GM23338 (cell line): ENCODE data around the gene ADAMTS20. TPM values are rescaled to one million over a fixed set of nuclear protein-coding genes. Genes with fewer than 3 reads are reported as not detected.

ENCODE experiments used
- ATAC-seq: fragments of 200-7000 bp; cut with Tn5 transposase; 3 replicates; pipeline ENCODE4 v1.9.1; 2020
- DNase-seq: peaks from one replicate; pipeline ENCODE4 v3.0.0-alpha.2; 2015; ENCODE audit warnings: low spot score
- H2AFZ ChIP-seq: fragments of 200-600 bp; sonication (generic); 2 replicates; pipeline ENCODE4 v1.8.0; 2016; ENCODE audit warnings: antibody characterized with exemption, mild to moderate bottlenecking, moderate library complexity
- H3F3A ChIP-seq: fragments of 200-600 bp; sonication (generic); replicated peaks from 2 replicates; pipeline ENCODE4 v1.8.0; 2017; ENCODE audit warnings: antibody characterized with exemption, mixed run types, low read depth
- H3K27ac ChIP-seq: fragments of 200-600 bp; sonication (generic); 2 replicates; pipeline ENCODE4 v1.6.1; 2016; ENCODE audit warnings: low read depth
- H3K27me3 ChIP-seq: fragments of 200-600 bp; sonication (generic); 2 replicates; pipeline ENCODE4 v1.8.0; 2016; ENCODE audit warnings: mild to moderate bottlenecking, mixed run types, moderate library complexity; ENCODE audit not compliant: insufficient read depth
- H3K36me3 ChIP-seq: fragments of 200-600 bp; sonication (generic); 2 replicates; pipeline ENCODE4 v1.8.0; 2016; ENCODE audit warnings: mild to moderate bottlenecking; ENCODE audit not compliant: insufficient read depth
- H3K4me1 ChIP-seq: fragments of 200-600 bp; sonication (generic); 2 replicates; pipeline ENCODE4 v1.8.0; 2016; ENCODE audit warnings: mild to moderate bottlenecking, moderate library complexity; ENCODE audit not compliant: insufficient read depth
- H3K4me2 ChIP-seq: fragments of 200-600 bp; sonication (generic); 2 replicates; pipeline ENCODE4 v1.7.1; 2017; ENCODE audit warnings: mixed run types
- H3K4me3 ChIP-seq: fragments of 200-600 bp; sonication (generic); 2 replicates; pipeline ENCODE4 v1.6.1; 2016; ENCODE audit warnings: mixed run types
- H3K79me2 ChIP-seq: fragments of 200-600 bp; sonication (generic); replicated peaks from 2 replicates; pipeline ENCODE4 v1.8.0; 2017; ENCODE audit warnings: mild to moderate bottlenecking; ENCODE audit not compliant: insufficient read depth
- H3K9me2 ChIP-seq: fragments of 200-600 bp; sonication (generic); 2 replicates; pipeline ENCODE4 v1.8.0; 2017; ENCODE audit not compliant: insufficient read depth
- H4K20me1 ChIP-seq: fragments of 200-600 bp; sonication (generic); replicated peaks from 2 replicates; pipeline ENCODE4 v1.8.0; 2017; ENCODE audit warnings: mild to moderate bottlenecking; ENCODE audit not compliant: insufficient read depth
- H3K27ac Mint-ChIP-seq: 2 replicates; pipeline ENCODE4 v1.8.0; 2020; ENCODE audit warnings: inconsistent platforms, mild to moderate bottlenecking, moderate library complexity, mixed read lengths
- H3K27me3 Mint-ChIP-seq: 3 replicates; pipeline ENCODE4 v1.8.0; 2022; ENCODE audit warnings: low read depth, mild to moderate bottlenecking, moderate library complexity, mixed read lengths, inconsistent platforms; ENCODE audit not compliant: insufficient read depth, poor library complexity
- H3K36me3 Mint-ChIP-seq: 3 replicates; pipeline ENCODE4 v1.8.0; 2021; ENCODE audit warnings: low read depth, mild to moderate bottlenecking, inconsistent platforms, moderate library complexity, mixed read lengths
- H3K4me1 Mint-ChIP-seq: 3 replicates; pipeline ENCODE4 v1.8.0; 2020; ENCODE audit warnings: mild to moderate bottlenecking, inconsistent platforms, mixed read lengths
- H3K4me3 Mint-ChIP-seq: 3 replicates; pipeline ENCODE4 v1.8.0; 2021; ENCODE audit warnings: moderate library complexity, mild to moderate bottlenecking, inconsistent platforms, mixed read lengths
- H3K9me3 Mint-ChIP-seq: 3 replicates; pipeline ENCODE4 v1.8.0; 2020; ENCODE audit warnings: moderate library complexity, mild to moderate bottlenecking, inconsistent platforms, mixed read lengths
- CREB1 ChIP-seq: fragments of 250-450 bp; sonication (Bioruptor Pico); IDR thresholded peaks from 2 replicates; pipeline ENCODE4 v1.5.0; 2020; ENCODE audit warnings: low read depth, mild to moderate bottlenecking, moderate library complexity
- EZH2 ChIP-seq: fragments of 200-600 bp; sonication (generic); IDR thresholded peaks from one replicate; pipeline ENCODE4 v1.8.0; 2017; ENCODE audit warnings: antibody characterized with exemption, mild to moderate bottlenecking, low read depth; ENCODE audit not compliant: unreplicated experiment
- EZH2phosphoT487 ChIP-seq: fragments of 200-600 bp; sonication (generic); IDR thresholded peaks from one replicate; pipeline ENCODE4 v1.8.1; 2018; ENCODE audit warnings: antibody characterized with exemption; ENCODE audit not compliant: unreplicated experiment
- JUNB ChIP-seq: IDR thresholded peaks from one replicate; pipeline ENCODE4 v1.6.1; 2016; ENCODE audit warnings: antibody characterized with exemption; ENCODE audit not compliant: unreplicated experiment
- NANOG ChIP-seq: IDR thresholded peaks from 2 replicates; pipeline ENCODE4 v1.6.1; 2016; ENCODE audit warnings: antibody characterized with exemption, borderline replicate concordance
- POLR2AphosphoS5 ChIP-seq: IDR thresholded peaks from 2 replicates; pipeline ENCODE4 v1.6.1; 2016; ENCODE audit warnings: antibody characterized with exemption, low read depth
- STAT1 ChIP-seq: IDR thresholded peaks from one replicate; pipeline ENCODE4 v1.6.1; 2016; ENCODE audit warnings: antibody characterized with exemption; ENCODE audit not compliant: unreplicated experiment
- ZNF114 ChIP-seq: fragments of 250-450 bp; sonication (Bioruptor Pico); IDR thresholded peaks from 2 replicates; pipeline ENCODE4 v1.5.0; 2020; ENCODE audit warnings: mild to moderate bottlenecking, moderate library complexity
- ZNF331 ChIP-seq: fragments of 250-450 bp; sonication (Bioruptor Pico); IDR thresholded peaks from 2 replicates; pipeline ENCODE4 v1.5.0; 2020; ENCODE audit warnings: low read depth, mild to moderate bottlenecking, moderate library complexity
- polyA plus RNA-seq: library from polyadenylated mRNA; unstranded; fragments of >200 nt; fragmentation: Nextera tagmentation; extraction: Ambion mirVana; gene quantifications from 2 replicates; pipeline ENCODE4 v1.2.1, GENCODE V29; 2016
- total RNA-seq: library from RNA; depleted of rRNA; stranded (reverse); fragments of >200 nt; shearing (Covaris generic); gene quantifications from 2 replicates; pipeline ENCODE4 v1.2.3, GENCODE V29; 2014
- TF ChIP-seq, protein P1 (sequence below): IDR thresholded peaks from 2 replicates; pipeline ENCODE4 v1.6.1; 2016; ENCODE audit warnings: antibody characterized with exemption
- TF ChIP-seq, protein P2 (sequence below): fragments of 250-450 bp; sonication (Bioruptor Pico); IDR thresholded peaks from 2 replicates; pipeline ENCODE4 v1.5.0; 2020; ENCODE audit warnings: mild to moderate bottlenecking, moderate library complexity
- TF ChIP-seq, protein P3 (sequence below), 2 experiments: fragments of 200-600 bp in 1 of 2; sonication (generic) in 1 of 2; conservative IDR thresholded peaks; 2 replicates each; pipeline versions ENCODE4 v1.5.1 to v1.6.1; 2016 to 2017; ENCODE audit warnings: antibody characterized with exemption in 2 of 2, low read depth in 2 of 2, mild to moderate bottlenecking in 2 of 2, moderate library complexity in 1 of 2
- TF ChIP-seq, protein P4 (sequence below): IDR thresholded peaks from one replicate; pipeline ENCODE4 v1.6.1; 2018; ENCODE audit warnings: antibody characterized with exemption; ENCODE audit not compliant: unreplicated experiment

The ADAMTS20 gene
- total and polyA plus RNA-seq, 2 experiments from 2014 or later, result 2.0 to 9.3 TPM

DNA sequence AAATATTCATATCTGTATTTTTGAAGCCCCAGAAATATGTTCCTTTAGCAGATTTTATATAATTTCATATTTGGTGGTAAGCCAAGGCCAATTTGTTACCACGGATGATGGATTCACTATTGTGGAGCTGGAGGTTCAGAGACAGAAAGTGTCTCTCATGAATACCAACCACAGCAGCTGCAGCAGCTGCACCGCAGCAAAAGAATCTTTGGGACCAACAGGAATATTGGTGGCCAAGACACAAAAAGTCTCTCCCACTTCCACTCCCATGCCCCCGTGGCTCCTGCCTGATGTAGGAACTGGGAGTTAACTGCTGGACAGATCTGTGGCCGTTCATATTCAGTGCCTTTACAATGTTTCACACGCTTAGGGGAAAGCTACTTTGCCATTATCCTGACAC lies 155.3 kb downstream of the ADAMTS20 start:
- H3K4me3 Mint-ChIP-seq, result no peak overlapping the region
- no peaks in the 10 kb centered on the region for H3K36me3 Mint-ChIP-seq
- H3K27me3 Mint-ChIP-seq, result no peaks in the 10 kb centered on the region

More for the DNA sequence above, 155.3 kb downstream of the ADAMTS20 start:
- no peaks in the 10 kb centered on the region for H3K9me3 Mint-ChIP-seq
- Histone ChIP-seq H3K36me3 (no peaks in the 10 kb centered on the region), H3K9me2 (no peaks in the 10 kb centered on the region), H3K79me2 (no peaks in the 10 kb centered on the region), H3F3A (no peaks in the 10 kb centered on the region), H3K4me3 (no peak overlapping the region), H3K4me2 (no peak overlapping the region), H4K20me1 (no peaks in the 10 kb centered on the region), H3K27ac (no peak overlapping the region), H3K27me3 (no peaks in the 10 kb centered on the region), H2AFZ (no peak overlapping the region), H3K4me1 (no peaks in the 10 kb centered on the region)
- TF ChIP-seq, protein P1, sequence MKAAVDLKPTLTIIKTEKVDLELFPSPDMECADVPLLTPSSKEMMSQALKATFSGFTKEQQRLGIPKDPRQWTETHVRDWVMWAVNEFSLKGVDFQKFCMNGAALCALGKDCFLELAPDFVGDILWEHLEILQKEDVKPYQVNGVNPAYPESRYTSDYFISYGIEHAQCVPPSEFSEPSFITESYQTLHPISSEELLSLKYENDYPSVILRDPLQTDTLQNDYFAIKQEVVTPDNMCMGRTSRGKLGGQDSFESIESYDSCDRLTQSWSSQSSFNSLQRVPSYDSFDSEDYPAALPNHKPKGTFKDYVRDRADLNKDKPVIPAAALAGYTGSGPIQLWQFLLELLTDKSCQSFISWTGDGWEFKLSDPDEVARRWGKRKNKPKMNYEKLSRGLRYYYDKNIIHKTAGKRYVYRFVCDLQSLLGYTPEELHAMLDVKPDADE, result no peak
- TF ChIP-seq, protein P2, sequence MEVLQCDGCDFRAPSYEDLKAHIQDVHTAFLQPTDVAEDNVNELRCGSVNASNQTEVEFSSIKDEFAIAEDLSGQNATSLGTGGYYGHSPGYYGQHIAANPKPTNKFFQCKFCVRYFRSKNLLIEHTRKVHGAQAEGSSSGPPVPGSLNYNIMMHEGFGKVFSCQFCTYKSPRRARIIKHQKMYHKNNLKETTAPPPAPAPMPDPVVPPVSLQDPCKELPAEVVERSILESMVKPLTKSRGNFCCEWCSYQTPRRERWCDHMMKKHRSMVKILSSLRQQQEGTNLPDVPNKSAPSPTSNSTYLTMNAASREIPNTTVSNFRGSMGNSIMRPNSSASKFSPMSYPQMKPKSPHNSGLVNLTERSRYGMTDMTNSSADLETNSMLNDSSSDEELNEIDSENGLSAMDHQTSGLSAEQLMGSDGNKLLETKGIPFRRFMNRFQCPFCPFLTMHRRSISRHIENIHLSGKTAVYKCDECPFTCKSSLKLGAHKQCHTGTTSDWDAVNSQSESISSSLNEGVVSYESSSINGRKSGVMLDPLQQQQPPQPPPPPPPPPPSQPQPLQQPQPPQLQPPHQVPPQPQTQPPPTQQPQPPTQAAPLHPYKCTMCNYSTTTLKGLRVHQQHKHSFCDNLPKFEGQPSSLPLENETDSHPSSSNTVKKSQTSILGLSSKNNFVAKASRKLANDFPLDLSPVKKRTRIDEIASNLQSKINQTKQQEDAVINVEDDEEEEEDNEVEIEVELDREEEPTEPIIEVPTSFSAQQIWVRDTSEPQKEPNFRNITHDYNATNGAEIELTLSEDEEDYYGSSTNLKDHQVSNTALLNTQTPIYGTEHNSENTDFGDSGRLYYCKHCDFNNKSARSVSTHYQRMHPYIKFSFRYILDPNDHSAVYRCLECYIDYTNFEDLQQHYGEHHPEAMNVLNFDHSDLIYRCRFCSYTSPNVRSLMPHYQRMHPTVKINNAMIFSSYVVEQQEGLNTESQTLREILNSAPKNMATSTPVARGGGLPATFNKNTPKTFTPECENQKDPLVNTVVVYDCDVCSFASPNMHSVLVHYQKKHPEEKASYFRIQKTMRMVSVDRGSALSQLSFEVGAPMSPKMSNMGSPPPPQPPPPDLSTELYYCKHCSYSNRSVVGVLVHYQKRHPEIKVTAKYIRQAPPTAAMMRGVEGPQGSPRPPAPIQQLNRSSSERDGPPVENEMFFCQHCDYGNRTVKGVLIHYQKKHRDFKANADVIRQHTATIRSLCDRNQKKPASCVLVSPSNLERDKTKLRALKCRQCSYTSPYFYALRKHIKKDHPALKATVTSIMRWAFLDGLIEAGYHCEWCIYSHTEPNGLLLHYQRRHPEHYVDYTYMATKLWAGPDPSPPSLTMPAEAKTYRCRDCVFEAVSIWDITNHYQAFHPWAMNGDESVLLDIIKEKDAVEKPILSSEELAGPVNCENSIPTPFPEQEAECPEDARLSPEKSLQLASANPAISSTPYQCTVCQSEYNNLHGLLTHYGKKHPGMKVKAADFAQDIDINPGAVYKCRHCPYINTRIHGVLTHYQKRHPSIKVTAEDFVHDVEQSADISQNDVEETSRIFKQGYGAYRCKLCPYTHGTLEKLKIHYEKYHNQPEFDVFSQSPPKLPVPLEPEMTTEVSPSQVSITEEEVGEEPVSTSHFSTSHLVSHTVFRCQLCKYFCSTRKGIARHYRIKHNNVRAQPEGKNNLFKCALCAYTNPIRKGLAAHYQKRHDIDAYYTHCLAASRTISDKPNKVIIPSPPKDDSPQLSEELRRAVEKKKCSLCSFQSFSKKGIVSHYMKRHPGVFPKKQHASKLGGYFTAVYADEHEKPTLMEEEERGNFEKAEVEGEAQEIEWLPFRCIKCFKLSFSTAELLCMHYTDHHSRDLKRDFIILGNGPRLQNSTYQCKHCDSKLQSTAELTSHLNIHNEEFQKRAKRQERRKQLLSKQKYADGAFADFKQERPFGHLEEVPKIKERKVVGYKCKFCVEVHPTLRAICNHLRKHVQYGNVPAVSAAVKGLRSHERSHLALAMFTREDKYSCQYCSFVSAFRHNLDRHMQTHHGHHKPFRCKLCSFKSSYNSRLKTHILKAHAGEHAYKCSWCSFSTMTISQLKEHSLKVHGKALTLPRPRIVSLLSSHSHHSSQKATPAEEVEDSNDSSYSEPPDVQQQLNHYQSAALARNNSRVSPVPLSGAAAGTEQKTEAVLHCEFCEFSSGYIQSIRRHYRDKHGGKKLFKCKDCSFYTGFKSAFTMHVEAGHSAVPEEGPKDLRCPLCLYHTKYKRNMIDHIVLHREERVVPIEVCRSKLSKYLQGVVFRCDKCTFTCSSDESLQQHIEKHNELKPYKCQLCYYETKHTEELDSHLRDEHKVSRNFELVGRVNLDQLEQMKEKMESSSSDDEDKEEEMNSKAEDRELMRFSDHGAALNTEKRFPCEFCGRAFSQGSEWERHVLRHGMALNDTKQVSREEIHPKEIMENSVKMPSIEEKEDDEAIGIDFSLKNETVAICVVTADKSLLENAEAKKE, result no peak
- no peak for TF ChIP-seq NANOG
- no peak for TF ChIP-seq ZNF331
- no peak for TF ChIP-seq CREB1 (CRISPR knock-in tag)
- TF ChIP-seq JUNB, result no peak
- no peak for TF ChIP-seq EZH2
- TF ChIP-seq, protein P3, sequence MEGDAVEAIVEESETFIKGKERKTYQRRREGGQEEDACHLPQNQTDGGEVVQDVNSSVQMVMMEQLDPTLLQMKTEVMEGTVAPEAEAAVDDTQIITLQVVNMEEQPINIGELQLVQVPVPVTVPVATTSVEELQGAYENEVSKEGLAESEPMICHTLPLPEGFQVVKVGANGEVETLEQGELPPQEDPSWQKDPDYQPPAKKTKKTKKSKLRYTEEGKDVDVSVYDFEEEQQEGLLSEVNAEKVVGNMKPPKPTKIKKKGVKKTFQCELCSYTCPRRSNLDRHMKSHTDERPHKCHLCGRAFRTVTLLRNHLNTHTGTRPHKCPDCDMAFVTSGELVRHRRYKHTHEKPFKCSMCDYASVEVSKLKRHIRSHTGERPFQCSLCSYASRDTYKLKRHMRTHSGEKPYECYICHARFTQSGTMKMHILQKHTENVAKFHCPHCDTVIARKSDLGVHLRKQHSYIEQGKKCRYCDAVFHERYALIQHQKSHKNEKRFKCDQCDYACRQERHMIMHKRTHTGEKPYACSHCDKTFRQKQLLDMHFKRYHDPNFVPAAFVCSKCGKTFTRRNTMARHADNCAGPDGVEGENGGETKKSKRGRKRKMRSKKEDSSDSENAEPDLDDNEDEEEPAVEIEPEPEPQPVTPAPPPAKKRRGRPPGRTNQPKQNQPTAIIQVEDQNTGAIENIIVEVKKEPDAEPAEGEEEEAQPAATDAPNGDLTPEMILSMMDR (conservative IDR thresholded peaks at IDR 0.05; ENCODE audit: low read depth in 2 of 2), result no peak
- TF ChIP-seq, protein P4, sequence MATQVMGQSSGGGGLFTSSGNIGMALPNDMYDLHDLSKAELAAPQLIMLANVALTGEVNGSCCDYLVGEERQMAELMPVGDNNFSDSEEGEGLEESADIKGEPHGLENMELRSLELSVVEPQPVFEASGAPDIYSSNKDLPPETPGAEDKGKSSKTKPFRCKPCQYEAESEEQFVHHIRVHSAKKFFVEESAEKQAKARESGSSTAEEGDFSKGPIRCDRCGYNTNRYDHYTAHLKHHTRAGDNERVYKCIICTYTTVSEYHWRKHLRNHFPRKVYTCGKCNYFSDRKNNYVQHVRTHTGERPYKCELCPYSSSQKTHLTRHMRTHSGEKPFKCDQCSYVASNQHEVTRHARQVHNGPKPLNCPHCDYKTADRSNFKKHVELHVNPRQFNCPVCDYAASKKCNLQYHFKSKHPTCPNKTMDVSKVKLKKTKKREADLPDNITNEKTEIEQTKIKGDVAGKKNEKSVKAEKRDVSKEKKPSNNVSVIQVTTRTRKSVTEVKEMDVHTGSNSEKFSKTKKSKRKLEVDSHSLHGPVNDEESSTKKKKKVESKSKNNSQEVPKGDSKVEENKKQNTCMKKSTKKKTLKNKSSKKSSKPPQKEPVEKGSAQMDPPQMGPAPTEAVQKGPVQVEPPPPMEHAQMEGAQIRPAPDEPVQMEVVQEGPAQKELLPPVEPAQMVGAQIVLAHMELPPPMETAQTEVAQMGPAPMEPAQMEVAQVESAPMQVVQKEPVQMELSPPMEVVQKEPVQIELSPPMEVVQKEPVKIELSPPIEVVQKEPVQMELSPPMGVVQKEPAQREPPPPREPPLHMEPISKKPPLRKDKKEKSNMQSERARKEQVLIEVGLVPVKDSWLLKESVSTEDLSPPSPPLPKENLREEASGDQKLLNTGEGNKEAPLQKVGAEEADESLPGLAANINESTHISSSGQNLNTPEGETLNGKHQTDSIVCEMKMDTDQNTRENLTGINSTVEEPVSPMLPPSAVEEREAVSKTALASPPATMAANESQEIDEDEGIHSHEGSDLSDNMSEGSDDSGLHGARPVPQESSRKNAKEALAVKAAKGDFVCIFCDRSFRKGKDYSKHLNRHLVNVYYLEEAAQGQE, result no peak
- no peak for TF ChIP-seq STAT1
- TF ChIP-seq POLR2AphosphoS5, result no peak
- TF ChIP-seq ZNF114 (CRISPR knock-in tag), result no peak
- no peak for TF ChIP-seq EZH2phosphoT487
- H3K27ac Mint-ChIP-seq, result no peak overlapping the region
- 0 out of 3 replicates have a peak, but pooled peaks cover 2% of the 10 kb centered on the region for H3K4me1 Mint-ChIP-seq
- ATAC-seq, result no peak
- no peak for DNase-seq
